Uterus (tissue), 2 donors: Measurements from ENCODE around the gene CSNK2A1.

Experiments used
- CTCF ChIP-seq, 4 experiments: fragments of 200-600 bp in 2 of 4; fragments of 450-650 bp in 2 of 4; sonication (generic) in 2 of 4; IDR thresholded peaks; one replicate each; pipeline ENCODE4 v1.5.1; 2016 to 2019; ENCODE audit warnings: antibody characterized with exemption in 4 of 4, mild to moderate bottlenecking in 2 of 4, moderate library complexity in 1 of 4
- POLR2A ChIP-seq, 2 donors: fragments of 450-650 bp; IDR thresholded peaks; one replicate each; pipeline ENCODE4 v1.6.1; 2016; ENCODE audit warnings: antibody characterized with exemption in 2 of 2, mild to moderate bottlenecking in 1 of 2, moderate library complexity in 1 of 2

GRCh38 chr20:435558-435957, 108.0 kb downstream of the CSNK2A1 start:
- TF ChIP-seq CTCF (IDR thresholded peaks at IDR 0.05) (no peak), POLR2A (IDR thresholded peaks at IDR 0.05) (no peak)
